Measurements from ENCODE around the gene SNX8.
"Not testable (repeated sequence)": the region's sequence is repeated elsewhere in the genome, so short reads cannot be mapped to it uniquely, and the experiment has no call there.

SNX8 gene

GRCh38 chr7:2353113-2353935, 39.1 kb upstream of the SNX8 start:
- H3K27ac ChIP-seq (ENCODE audit: low read depth, low read length), result peak overlapping the region; percentile 100

GRCh38 chr7:2350861-2351260, 36.6 kb upstream of the SNX8 start:
- Histone ChIP-seq H3K4me3 (ENCODE audit: low read length) (no peak overlapping the region), H3K36me3 (ENCODE audit: control insufficient read depth, insufficient read depth, low read length) (no peaks in the 10 kb centered on the region), H3K4me1 (ENCODE audit: control insufficient read depth, insufficient read depth, low read length) (peaks cover 3% of the 10 kb centered on the region), H3K9ac (ENCODE audit: low read length) (no peak overlapping the region), H3K27me3 (ENCODE audit: control insufficient read depth, insufficient read depth, low read length) (no peaks in the 10 kb centered on the region), H3K27ac (ENCODE audit: low read depth, low read length) (no peak overlapping the region)

More at GRCh38 chr7:2353113-2353935, 39.1 kb upstream of the SNX8 start:
- Histone ChIP-seq H3K4me3 (ENCODE audit: low read length) (peak overlapping the region; percentile 91), H3K36me3 (ENCODE audit: control insufficient read depth, insufficient read depth, low read length) (no peaks in the 10 kb centered on the region), H3K27me3 (ENCODE audit: control insufficient read depth, insufficient read depth, low read length) (no peaks in the 10 kb centered on the region), H3K4me1 (ENCODE audit: control insufficient read depth, insufficient read depth, low read length) (peaks cover 14% of the 10 kb centered on the region), H3K9ac (ENCODE audit: low read length) (no peak overlapping the region)

DNA sequence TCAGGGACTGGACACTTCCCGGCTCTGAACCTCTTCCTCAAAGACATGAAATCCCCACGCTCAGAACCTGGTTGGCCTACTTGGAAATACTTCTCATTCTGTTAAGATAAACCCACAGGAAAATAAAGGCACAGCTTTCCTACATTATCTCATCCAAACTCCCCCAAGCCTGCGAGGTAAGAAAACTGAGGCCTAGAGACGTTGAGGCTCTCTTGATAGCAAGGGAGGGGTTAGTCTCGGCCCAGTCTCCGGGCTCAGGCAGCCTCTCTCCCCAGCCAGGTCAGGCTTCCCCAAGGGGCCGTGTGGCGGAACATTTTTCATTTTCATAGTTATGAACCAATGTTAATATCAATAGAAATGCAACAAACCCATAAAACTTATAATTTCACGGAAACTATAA, 35.8 kb upstream of the SNX8 start:
- Histone ChIP-seq H3K4me1 (ENCODE audit: control insufficient read depth, insufficient read depth, low read length) (no peaks in the 10 kb centered on the region), H3K36me3 (ENCODE audit: control insufficient read depth, insufficient read depth, low read length) (no peaks in the 10 kb centered on the region), H3K4me3 (ENCODE audit: low read length) (no peak overlapping the region), H3K27ac (ENCODE audit: low read depth, low read length) (no peak overlapping the region), H3K27me3 (ENCODE audit: control insufficient read depth, insufficient read depth, low read length) (no peaks in the 10 kb centered on the region), H3K9ac (ENCODE audit: low read length) (no peak overlapping the region)

DNA sequence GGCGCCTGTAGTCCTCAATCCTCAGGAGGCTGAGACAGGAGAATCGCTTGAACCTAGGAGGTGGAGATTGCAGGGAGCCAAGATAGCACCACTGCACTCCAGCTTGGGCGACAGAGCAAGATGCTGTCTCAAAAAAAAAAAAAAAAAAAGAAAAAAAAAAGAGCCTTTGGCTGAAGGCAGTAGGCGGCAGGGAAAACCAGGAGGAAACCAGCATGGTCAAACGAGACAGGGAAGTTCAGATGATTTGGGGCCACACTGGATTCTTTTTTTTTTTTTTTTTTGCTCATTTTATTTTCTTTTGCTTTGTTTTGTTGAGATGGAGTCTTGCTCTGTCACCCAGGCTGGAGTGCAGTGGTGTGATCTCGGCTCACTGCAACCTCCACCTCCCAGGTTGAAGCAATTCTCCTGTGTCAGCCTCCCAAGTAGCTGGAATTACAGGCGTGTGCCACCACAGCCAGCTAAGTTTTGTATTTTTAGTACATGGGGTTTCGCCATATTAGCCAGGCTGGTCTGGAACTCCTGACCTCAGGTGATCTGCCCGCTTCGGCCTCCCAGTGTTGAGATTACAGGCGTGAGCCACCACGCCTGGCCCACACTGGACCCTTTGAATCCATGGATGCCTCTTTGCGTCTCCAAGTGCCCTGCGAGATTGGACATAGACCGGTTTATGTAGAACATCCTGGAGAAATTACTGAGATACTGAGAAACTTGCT, 33.3 kb upstream of the SNX8 start:
- H3K4me1 ChIP-seq (ENCODE audit: control insufficient read depth, insufficient read depth, low read length); H3K36me3 ChIP-seq (ENCODE audit: control insufficient read depth, insufficient read depth, low read length); H3K9ac ChIP-seq (ENCODE audit: low read length); H3K27me3 ChIP-seq (ENCODE audit: control insufficient read depth, insufficient read depth, low read length); H3K4me3 ChIP-seq (ENCODE audit: low read length); H3K27ac ChIP-seq (ENCODE audit: low read depth, low read length): not testable (repeated sequence)

- H3K27me3 ChIP-seq (ENCODE audit: control insufficient read depth, insufficient read depth, low read length), result no peaks in the 10 kb centered on the region
- H3K36me3 ChIP-seq (ENCODE audit: control insufficient read depth, insufficient read depth, low read length), result no peaks in the 10 kb centered on the region
- no peak overlapping the region for H3K4me3 ChIP-seq (ENCODE audit: low read length)
- H3K9ac ChIP-seq (ENCODE audit: low read length), result no peak overlapping the region
- H3K27ac ChIP-seq (ENCODE audit: low read depth, low read length), result no peak overlapping the region
- no peaks in the 10 kb centered on the region for H3K4me1 ChIP-seq (ENCODE audit: control insufficient read depth, insufficient read depth, low read length)
Measured at GRCh38 chr7:2336626-2337299, 22.5 kb upstream of the SNX8 start.

DNA sequence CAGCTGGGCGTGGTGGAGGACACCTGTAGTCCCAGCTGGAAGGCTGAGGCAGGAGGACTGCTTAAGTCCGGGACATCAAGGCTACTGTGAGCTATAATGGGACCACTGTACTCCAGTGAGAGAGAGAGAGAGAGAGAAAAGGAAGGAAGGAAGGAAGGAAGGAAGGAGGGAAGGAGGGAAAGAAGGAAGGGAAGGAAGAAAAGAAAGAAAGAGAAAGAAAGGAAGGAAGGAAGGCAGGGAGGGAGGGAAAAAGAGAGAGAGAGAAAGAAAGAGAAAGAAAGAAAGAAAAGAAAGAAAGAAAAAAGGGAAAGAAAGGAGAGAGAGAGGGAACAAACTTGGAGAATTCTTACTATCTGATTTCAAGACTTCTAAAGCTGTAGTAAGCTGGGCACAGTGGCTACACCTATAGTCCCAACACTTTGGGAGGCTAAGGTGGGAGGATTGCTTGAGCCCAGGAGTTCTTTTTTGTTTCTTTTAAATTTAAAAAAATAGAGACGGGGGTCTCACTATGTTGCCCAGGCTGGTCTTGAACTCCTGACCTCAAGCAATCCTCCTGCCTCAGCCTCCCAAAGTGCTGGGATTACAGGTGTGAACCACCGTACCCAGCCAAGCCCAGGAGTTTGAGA, 18.5 kb upstream of the SNX8 start:
- H3K27me3 ChIP-seq (ENCODE audit: control insufficient read depth, insufficient read depth, low read length); H3K4me1 ChIP-seq (ENCODE audit: control insufficient read depth, insufficient read depth, low read length); H3K36me3 ChIP-seq (ENCODE audit: control insufficient read depth, insufficient read depth, low read length); H3K9ac ChIP-seq (ENCODE audit: low read length); H3K27ac ChIP-seq (ENCODE audit: low read depth, low read length); H3K4me3 ChIP-seq (ENCODE audit: low read length): not testable (repeated sequence)

GRCh38 chr7:2331707-2332106, 17.5 kb upstream of the SNX8 start:
- Histone ChIP-seq H3K9ac (ENCODE audit: low read length) (no peak overlapping the region), H3K36me3 (ENCODE audit: control insufficient read depth, insufficient read depth, low read length) (no peaks in the 10 kb centered on the region), H3K27me3 (ENCODE audit: control insufficient read depth, insufficient read depth, low read length) (no peaks in the 10 kb centered on the region), H3K4me3 (ENCODE audit: low read length) (no peak overlapping the region), H3K27ac (ENCODE audit: low read depth, low read length) (no peak overlapping the region), H3K4me1 (ENCODE audit: control insufficient read depth, insufficient read depth, low read length) (no peaks in the 10 kb centered on the region)

DNA sequence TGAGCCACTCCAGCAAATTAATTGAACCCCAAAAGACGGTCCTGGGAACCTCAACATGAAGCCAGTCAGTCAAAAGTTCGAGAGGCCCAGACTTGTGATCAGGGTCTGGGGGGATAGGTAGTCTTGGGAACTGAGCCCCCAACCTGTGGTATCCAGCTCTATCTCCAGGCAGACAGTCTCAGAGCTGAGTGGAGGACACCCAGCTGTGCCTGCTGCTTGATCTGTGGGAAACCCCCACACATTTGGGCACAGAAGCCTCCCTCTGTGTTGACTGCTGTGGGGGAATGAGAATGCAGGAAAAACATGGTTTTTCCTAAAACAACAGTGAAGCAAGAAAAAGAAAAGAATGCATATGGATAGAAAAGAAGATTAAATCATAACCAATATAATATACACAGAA, 16.3 kb upstream of the SNX8 start:
- no peaks in the 10 kb centered on the region for H3K27me3 ChIP-seq (ENCODE audit: control insufficient read depth, insufficient read depth, low read length)
- H3K9ac ChIP-seq (ENCODE audit: low read length), result no peak overlapping the region
- H3K36me3 ChIP-seq (ENCODE audit: control insufficient read depth, insufficient read depth, low read length), result no peaks in the 10 kb centered on the region
- no peak overlapping the region for H3K27ac ChIP-seq (ENCODE audit: low read depth, low read length)
- no peak overlapping the region for H3K4me3 ChIP-seq (ENCODE audit: low read length)
- H3K4me1 ChIP-seq (ENCODE audit: control insufficient read depth, insufficient read depth, low read length), result no peaks in the 10 kb centered on the region

GRCh38 chr7:2326951-2327350, 12.7 kb upstream of the SNX8 start:
- Histone ChIP-seq H3K27me3 (ENCODE audit: control insufficient read depth, insufficient read depth, low read length) (no peaks in the 10 kb centered on the region), H3K9ac (ENCODE audit: low read length) (no peak overlapping the region), H3K4me3 (ENCODE audit: low read length) (no peak overlapping the region), H3K4me1 (ENCODE audit: control insufficient read depth, insufficient read depth, low read length) (no peaks in the 10 kb centered on the region), H3K27ac (ENCODE audit: low read depth, low read length) (no peak overlapping the region), H3K36me3 (ENCODE audit: control insufficient read depth, insufficient read depth, low read length) (no peaks in the 10 kb centered on the region)

GRCh38 chr7:2325162-2325561, 10.9 kb upstream of the SNX8 start:
- Histone ChIP-seq H3K27me3 (ENCODE audit: control insufficient read depth, insufficient read depth, low read length) (no peaks in the 10 kb centered on the region), H3K4me1 (ENCODE audit: control insufficient read depth, insufficient read depth, low read length) (no peaks in the 10 kb centered on the region), H3K27ac (ENCODE audit: low read depth, low read length) (no peak overlapping the region), H3K36me3 (ENCODE audit: control insufficient read depth, insufficient read depth, low read length) (no peaks in the 10 kb centered on the region), H3K4me3 (ENCODE audit: low read length) (no peak overlapping the region), H3K9ac (ENCODE audit: low read length) (no peak overlapping the region)

- no peak overlapping the region for H3K9ac ChIP-seq (ENCODE audit: low read length)
- no peaks in the 10 kb centered on the region for H3K4me1 ChIP-seq (ENCODE audit: control insufficient read depth, insufficient read depth, low read length)
- H3K36me3 ChIP-seq (ENCODE audit: control insufficient read depth, insufficient read depth, low read length), result no peaks in the 10 kb centered on the region
- H3K27ac ChIP-seq (ENCODE audit: low read depth, low read length), result no peak overlapping the region
- H3K27me3 ChIP-seq (ENCODE audit: control insufficient read depth, insufficient read depth, low read length), result no peaks in the 10 kb centered on the region
- H3K4me3 ChIP-seq (ENCODE audit: low read length), result no peak overlapping the region
Measured at GRCh38 chr7:2321020-2321419, 6.8 kb upstream of the SNX8 start.

GRCh38 chr7:2317556-2318293, 3.5 kb upstream of the SNX8 start:
- no peaks in the 10 kb centered on the region for H3K4me1 ChIP-seq (ENCODE audit: control insufficient read depth, insufficient read depth, low read length)
- no peaks in the 10 kb centered on the region for H3K36me3 ChIP-seq (ENCODE audit: control insufficient read depth, insufficient read depth, low read length)
- H3K4me3 ChIP-seq (ENCODE audit: low read length), result no peak overlapping the region
- no peaks in the 10 kb centered on the region for H3K27me3 ChIP-seq (ENCODE audit: control insufficient read depth, insufficient read depth, low read length)
- H3K27ac ChIP-seq (ENCODE audit: low read depth, low read length), result no peak overlapping the region
- no peak overlapping the region for H3K9ac ChIP-seq (ENCODE audit: low read length)

Data from rectal smooth muscle tissue (tissue), 1 donor.